HG03045 (cell line): ENCODE data around the gene PXMP2.
"Not testable (repeated sequence)": the region's sequence is repeated elsewhere in the genome, so short reads cannot be mapped to it uniquely, and the experiment has no call there.

Experiments used
- ATAC-seq: cut with Tn5 transposase; IDR thresholded peaks from one replicate; pipeline ENCODE4 v1.9.1; 2021; ENCODE audit warnings: mild to moderate bottlenecking, moderate library complexity; ENCODE audit not compliant: unreplicated experiment

The PXMP2 gene

GRCh38 chr12:132690112-132690511 is 2.7 kb downstream of the PXMP2 start:
- ATAC-seq, result no peak

GRCh38 chr12:132692030-132692429 is 4.6 kb downstream of the PXMP2 start:
- ATAC-seq, result not testable (repeated sequence)

- not testable (repeated sequence) for ATAC-seq
These were observed 7.5 kb downstream of the PXMP2 start for GRCh38 chr12:132694888-132695287.

GRCh38 chr12:132695431-132695830 is 8.0 kb downstream of the PXMP2 start:
- ATAC-seq, result no peak

DNA sequence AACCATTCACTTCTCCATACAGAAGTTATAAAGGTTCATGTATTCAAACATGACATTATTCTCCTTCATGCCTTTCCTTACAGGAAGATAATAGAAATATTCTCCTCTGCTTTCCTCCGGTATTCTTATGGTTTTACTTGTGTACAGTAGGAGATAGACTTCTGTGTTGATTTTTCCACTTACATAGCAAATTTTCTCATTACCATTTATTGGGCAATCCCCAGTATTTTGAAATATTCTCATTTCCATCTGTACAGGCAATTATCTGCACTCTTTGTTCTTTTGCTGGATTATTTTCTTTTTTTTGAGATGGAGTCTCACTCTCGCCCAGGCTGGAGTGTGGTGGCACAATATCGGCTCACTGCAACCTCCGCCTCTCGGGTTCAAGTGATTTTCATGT is 11.0 kb downstream of the PXMP2 start:
- no peak for ATAC-seq

DNA sequence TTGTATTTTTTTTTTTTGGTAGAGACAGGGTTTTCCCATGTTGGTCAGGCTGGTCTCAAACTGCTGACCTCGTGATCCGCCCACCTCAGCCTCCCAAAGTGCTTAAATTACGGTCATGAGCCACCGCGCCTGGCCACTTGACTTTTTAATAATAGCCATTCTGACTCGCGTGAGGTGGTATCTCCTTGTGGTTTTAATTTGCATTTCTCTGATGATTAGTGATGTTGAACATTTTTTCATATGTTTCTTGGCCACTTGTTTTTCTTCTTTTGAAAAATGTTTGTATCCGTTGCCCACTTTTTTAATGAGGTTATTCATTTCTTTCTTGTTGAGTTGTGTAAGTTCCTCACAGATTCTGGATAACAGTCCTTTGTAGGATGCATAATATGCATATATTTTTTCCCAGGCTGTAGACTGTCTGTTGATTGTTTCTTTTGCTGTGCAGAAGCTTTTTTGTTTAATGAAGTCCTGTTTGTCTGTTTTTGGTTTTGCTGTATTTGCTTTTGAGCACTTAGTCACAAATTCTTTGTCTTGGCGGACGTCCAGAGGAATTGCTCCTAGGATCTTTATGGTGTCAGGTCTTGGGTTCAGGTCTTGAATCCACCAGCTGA is 12.9 kb downstream of the PXMP2 start:
- ATAC-seq, result no peak

GRCh38 chr12:132702640-132703039 is 15.3 kb downstream of the PXMP2 start:
- ATAC-seq, result no peak

GRCh38 chr12:132703641-132704040 is 16.3 kb downstream of the PXMP2 start:
- ATAC-seq, result no peak

- no peak for ATAC-seq
These were observed 19.9 kb downstream of the PXMP2 start for GRCh38 chr12:132707241-132707640.

DNA sequence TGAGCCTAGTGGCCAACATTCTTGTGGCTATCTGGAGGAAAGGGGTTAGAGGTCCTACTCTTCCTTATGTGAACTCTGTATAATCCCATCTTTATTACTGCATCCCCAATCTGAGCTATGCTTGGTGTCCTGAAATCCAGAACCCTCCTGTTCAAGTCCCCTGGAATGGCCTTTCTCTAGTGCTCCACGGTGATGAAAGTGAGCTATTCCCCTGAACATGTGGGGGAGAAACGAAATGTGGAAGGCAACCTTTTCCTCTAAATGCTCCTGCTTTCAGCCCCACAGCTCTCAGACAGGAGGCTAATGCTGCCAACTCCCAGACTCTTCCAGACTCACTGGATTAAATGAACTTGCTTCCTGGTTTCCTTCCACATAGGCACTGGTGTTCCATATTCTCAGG is 20.8 kb downstream of the PXMP2 start:
- no peak for ATAC-seq

GRCh38 chr12:132710043-132710404 is 22.6 kb downstream of the PXMP2 start:
- peak; percentile 24 for ATAC-seq

DNA sequence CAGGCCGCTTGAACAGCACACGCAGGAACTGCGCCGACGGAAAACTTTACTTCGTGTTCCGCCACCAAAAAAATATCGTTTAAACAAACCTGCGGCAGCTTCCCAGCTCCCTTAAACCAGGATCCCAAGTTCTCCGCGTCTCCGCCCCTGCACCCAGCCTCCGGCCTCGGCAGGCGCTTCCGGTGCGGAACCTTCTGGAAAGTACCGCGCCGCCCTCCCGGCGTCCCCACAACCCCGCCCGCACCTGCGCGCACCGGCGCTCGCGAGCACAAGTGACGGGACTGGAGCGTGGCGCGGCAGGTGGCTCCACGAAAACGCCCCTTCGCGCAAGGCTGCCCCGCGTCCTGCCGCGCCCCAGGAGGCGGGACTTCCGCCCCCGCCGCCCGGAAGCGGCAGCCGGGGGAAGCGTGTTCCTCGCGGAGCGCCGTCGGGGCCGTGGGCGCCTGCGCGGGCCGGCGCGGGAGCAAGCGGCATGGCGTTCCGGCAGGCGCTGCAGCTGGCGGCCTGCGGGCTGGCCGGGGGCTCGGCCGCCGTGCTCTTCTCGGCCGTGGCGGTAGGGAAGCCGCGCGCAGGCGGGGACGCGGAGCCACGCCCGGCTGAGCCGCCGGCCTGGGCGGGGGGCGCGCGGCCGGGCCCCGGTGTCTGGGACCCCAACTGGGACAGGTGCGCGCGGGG is 23.2 kb downstream of the PXMP2 start, which contains the start of gene PGAM5:
PGAM5 (plus strand) TSS at position 438 of the 675 bp plus-strand sequence; CDS start at position 473, 35 bp downstream.
- peak; percentile 84 for ATAC-seq

- ATAC-seq, result peak; percentile 23
These were observed 23.9 kb downstream of the PXMP2 start for GRCh38 chr12:132711080-132711843.

- no peak for ATAC-seq
These were observed 25.7 kb downstream of the PXMP2 start for GRCh38 chr12:132713123-132713522.

- no peak for ATAC-seq
These were observed 28.5 kb downstream of the PXMP2 start for GRCh38 chr12:132715874-132716273.

DNA sequence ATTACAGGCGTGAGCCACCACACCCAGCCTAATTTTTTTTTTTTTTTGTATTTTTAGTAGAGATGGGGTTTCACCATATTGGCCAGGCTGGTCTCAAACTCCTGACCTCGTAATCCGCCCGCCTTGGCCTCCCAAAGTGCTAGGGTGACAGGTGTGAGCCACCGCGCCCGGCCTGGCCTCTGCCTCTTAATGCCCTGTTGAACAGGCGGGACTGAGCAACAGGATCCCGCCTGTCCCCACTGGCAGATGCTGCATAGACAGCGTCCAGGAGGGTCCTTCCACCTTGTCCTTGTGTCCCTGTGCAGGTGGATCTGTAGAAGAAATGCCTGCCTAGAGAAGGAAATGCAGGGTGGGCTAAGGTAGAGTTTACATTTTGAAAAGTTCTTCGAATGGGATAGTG is 29.0 kb downstream of the PXMP2 start:
- ATAC-seq, result no peak

- no peak for ATAC-seq
These were observed 29.6 kb downstream of the PXMP2 start for GRCh38 chr12:132717011-132717410.

GRCh38 chr12:132717531-132718387 is 30.4 kb downstream of the PXMP2 start:
- ATAC-seq, result no peak

DNA sequence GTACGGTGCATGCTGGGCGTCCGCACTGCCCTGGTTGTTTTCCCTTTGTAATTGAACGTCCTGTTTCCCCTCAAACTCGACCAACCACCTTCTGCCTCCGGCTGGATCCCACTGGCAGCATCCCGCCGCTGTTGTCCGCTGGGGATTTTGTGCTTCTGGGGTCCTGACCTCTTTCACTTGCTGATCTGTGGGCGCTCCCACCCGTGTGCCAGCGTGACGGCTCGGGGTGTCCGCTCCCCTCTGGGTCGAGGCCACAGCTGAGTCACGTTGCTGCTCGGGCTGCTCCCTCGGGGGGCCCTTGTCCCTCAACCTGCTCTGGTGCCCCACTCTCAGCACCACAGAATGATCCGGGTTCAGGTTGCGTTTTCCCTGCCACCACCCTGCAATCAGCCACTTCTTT is 31.3 kb downstream of the PXMP2 start:
- no peak for ATAC-seq

DNA sequence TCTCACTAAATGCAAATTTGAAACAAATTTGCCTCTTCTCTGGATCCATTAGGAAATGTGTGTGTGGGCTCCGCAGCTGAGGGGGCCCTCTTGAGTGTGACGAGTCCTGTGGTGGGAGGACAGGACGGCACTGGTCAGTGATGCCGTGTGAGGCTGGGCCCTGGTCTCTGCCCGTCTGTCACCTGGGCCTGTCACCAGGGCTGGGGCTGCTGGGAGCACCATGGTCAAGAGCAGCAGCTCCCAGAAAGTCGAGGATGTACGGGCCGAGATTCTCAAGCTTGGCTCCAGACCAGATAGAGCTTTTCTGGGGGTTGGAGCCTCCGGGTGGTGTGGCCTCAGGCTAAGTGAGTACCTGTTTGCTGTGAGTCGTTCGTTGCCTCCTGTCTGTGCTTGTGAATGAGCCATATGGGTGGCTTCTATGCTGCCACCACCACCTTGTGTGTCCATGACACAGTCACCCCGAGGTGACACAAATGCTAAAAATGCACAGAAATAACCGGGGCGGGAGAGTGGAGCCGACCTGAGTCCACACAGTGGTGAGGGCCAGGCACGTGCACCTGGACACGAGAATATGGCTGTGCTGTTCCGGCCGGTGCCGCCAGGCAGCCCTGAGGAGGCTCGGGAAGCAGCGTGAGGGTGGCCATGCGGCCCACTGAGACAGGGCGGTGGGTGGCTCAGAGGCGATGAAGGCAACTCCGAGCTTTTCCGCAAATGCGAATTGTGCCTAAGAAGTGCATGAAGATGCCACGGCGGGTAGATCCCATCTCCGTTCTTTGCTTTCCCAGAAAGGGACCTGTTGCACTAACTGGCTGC is 32.0 kb downstream of the PXMP2 start:
- ATAC-seq, result no peak
